T47D (cell line): ENCODE data around the gene SPNS2.

ENCODE experiments used
- DNase-seq, 2 experiments: peaks; one replicate each; pipeline versions ENCODE4 v3.0.0 to v3.0.0-alpha.2; 2011 to 2012; ENCODE audit warnings: low read depth in 1 of 2, low spot score in 1 of 2
- JUND ChIP-seq: IDR thresholded peaks from 2 replicates; pipeline ENCODE4 v1.6.1; 2012; ENCODE audit warnings: low read depth
- in situ Hi-C: cut with HindIII; loops from 2 replicates; pipeline ENCODE4 v1.10.0; 2016; ENCODE audit warnings: low sequenced_read_pairs, low pct_unique_long_range_greater_than_20kb

SPNS2 gene

GRCh38 chr17:4558347-4558971 is 59.8 kb downstream of the SPNS2 start:
- no peak for DNase-seq
- no peak for TF ChIP-seq JUND
- in situ Hi-C loops, result no loop called here

- TF ChIP-seq JUND, result no peak
- in situ Hi-C loops, result no loop called here
- DNase-seq, result no peak
These were observed 60.6 kb downstream of the SPNS2 start for GRCh38 chr17:4559139-4559791.

GRCh38 chr17:4559966-4560365 is 61.3 kb downstream of the SPNS2 start:
- no peak for DNase-seq
- in situ Hi-C loops, result no loop called here
- no peak for TF ChIP-seq JUND

- no peak for TF ChIP-seq JUND
- in situ Hi-C loops, result no loop called here
- peak; percentile 81 to 91 for DNase-seq
These were observed 61.7 kb downstream of the SPNS2 start, which contains the start of gene GGT6 for GRCh38 chr17:4560421-4560820. Gene GGT6, minus strand, starts transcription at chr17:4560577. Its CDS starts 56 bp downstream, at chr17:4560521.

- DNase-seq, result peak in 1 of 2 experiments; percentile 61
- no peak for TF ChIP-seq JUND
- in situ Hi-C loops, result no loop called here
These were observed 62.2 kb downstream of the SPNS2 start for GRCh38 chr17:4560837-4561256.

- no peak for DNase-seq
- TF ChIP-seq JUND, result no peak
- in situ Hi-C loops, result no loop called here
These were observed 63.6 kb downstream of the SPNS2 start for GRCh38 chr17:4562015-4562969.

- in situ Hi-C loops, result no loop called here
- TF ChIP-seq JUND, result no peak
- peak; percentile 49 to 86 for DNase-seq
These were observed 66.8 kb downstream of the SPNS2 start for GRCh38 chr17:4565209-4566141.

- TF ChIP-seq JUND, result no peak
- in situ Hi-C loops, result no loop called here
- peak; percentile 60 to 72 for DNase-seq
These were observed 68.1 kb downstream of the SPNS2 start for GRCh38 chr17:4566785-4567184.

- no peak for DNase-seq
- TF ChIP-seq JUND, result no peak
- in situ Hi-C loops, result no loop called here
These were observed 70.9 kb downstream of the SPNS2 start for GRCh38 chr17:4569591-4569990.

- TF ChIP-seq JUND, result no peak
- no peak for DNase-seq
- in situ Hi-C loops, result no loop called here
These were observed 73.5 kb downstream of the SPNS2 start for GRCh38 chr17:4572131-4572530.

- DNase-seq, result no peak
- TF ChIP-seq JUND, result no peak
- in situ Hi-C loops, result no loop called here
These were observed 74.4 kb downstream of the SPNS2 start for GRCh38 chr17:4573115-4573514.

GRCh38 chr17:4573669-4574068 is 75.0 kb downstream of the SPNS2 start:
- TF ChIP-seq JUND, result no peak
- in situ Hi-C loops, result no loop called here
- no peak for DNase-seq
